ENCODE results near the gene LY86.

DNA sequence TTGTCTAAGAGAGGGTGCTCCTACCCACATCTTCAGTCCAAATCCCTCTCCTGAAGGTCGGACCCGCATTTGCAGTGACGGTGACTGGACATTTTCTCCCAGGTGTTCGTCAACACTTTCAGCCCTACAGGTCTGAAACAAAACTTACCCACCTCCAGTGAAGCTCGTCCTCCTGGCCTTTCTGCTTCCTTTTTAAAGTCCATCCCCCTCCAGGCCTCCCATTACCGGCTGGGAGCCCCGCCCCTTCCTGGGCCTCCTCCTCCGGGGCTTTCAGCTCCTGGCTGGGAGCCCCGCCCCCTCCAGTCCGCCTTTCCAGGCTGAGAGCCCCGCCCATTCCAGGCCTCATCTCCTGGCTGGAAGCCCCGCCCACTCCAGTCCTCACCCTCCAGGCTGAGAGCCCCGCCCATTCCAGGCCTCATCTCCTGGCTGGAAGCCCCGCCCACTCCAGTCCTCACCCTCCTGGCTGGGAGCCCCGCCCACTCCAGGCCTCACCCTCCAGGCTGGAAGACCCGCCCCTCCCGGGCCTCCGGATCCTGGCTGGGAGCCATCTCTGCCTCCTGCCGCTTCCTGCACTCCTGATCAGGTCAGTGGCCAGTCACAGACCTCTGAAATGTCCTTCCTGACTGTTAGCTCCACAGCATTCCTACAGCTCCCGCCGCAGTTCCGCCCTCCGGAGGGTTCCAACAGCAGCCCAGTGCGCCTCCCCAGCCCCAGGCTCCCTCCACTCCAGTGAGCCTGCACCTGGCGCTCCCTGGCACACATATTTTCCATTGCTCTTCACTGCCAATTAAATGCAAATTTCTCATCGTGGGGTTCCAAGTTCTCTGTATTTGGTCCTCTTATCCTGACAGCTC is 98.5 kb downstream of the LY86 start:
- TF ChIP-seq, protein P1, sequence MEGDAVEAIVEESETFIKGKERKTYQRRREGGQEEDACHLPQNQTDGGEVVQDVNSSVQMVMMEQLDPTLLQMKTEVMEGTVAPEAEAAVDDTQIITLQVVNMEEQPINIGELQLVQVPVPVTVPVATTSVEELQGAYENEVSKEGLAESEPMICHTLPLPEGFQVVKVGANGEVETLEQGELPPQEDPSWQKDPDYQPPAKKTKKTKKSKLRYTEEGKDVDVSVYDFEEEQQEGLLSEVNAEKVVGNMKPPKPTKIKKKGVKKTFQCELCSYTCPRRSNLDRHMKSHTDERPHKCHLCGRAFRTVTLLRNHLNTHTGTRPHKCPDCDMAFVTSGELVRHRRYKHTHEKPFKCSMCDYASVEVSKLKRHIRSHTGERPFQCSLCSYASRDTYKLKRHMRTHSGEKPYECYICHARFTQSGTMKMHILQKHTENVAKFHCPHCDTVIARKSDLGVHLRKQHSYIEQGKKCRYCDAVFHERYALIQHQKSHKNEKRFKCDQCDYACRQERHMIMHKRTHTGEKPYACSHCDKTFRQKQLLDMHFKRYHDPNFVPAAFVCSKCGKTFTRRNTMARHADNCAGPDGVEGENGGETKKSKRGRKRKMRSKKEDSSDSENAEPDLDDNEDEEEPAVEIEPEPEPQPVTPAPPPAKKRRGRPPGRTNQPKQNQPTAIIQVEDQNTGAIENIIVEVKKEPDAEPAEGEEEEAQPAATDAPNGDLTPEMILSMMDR (IDR thresholded peaks at IDR 0.05; ENCODE audit: insufficient read depth, low read length, poor library complexity, severe bottlenecking): no peak
- TF ChIP-seq EZH2phosphoT487 (conservative IDR thresholded peaks at IDR 0.05; ENCODE audit: low read length): no peak

Data from SU-DHL-6 (cell line).